H1 (cell line): Measurements from ENCODE around the gene SMIM1. TPM values are rescaled to one million over a fixed set of nuclear protein-coding genes. Genes with fewer than 3 reads are reported as not detected.

Source experiments
- polyA plus RNA-seq, 7 experiments: library from polyadenylated mRNA; depleted of rRNA in 3 of 7; stranded (reverse) in 5 of 7; unstranded in 2 of 7; fragments of >200 nt in 5 of 7; fragments of 200-250 nt in 2 of 7; gene quantifications; 1 replicate in 5 of 7; 2 replicates in 1 of 7; 4 replicates in 1 of 7; pipeline versions ENCODE4 v1.2.1 to v1.2.3, GENCODE V29; 2011 to 2013; ENCODE audit warnings: missing spikeins in 2 of 7, mixed read lengths in 2 of 7
- total RNA-seq: library from RNA; stranded (reverse); fragmentation: NEBNext Ultra II Directional; extraction: Animal tissue kit (Norgen Biotek cat#: 25700); gene quantifications from 2 replicates; pipeline ENCODE4 v1.2.1, GENCODE V29; 2021
- TF ChIP-seq, protein P1 (sequence below), 3 experiments: IDR thresholded peaks; 1 replicate in 2 of 3; 2 replicates in 1 of 3; pipeline versions ENCODE4 v1.5.1 to v1.6.1; 2011; ENCODE audit warnings: low read length in 3 of 3, mild to moderate bottlenecking in 3 of 3, inconsistent platforms in 2 of 3, low read depth in 1 of 3, moderate library complexity in 1 of 3; ENCODE audit not compliant: insufficient read depth in 1 of 3; ENCODE audit errors: control extremely low read depth in 1 of 3

Gene SMIM1
- total and polyA plus RNA-seq, 2 of the 8 experiments (the other 6 are each of a cell fraction or from before 2014, with no cell fraction given), result 7.7 to 9.7 TPM

DNA sequence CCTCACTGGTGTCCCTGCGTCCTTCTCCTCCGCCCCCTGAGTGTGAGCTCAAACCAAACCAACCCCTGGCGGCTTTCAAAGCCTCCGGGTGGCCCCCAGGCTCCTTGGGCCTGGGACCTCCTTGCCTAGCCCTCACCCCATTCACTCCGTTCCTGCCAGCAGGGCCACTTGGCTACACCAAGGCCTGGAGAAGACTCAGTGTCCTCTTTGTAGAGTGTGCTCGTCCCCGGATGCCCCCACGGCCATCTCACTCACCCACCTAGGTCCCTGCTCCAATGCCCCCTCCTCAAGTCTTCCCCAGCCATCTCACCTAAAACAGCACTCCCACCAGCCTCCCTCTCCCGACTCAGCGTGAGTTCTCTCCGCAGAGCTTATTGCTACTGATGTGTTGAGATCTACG is 27.5 kb upstream of the SMIM1 start (continued):
- TF ChIP-seq, protein P1, sequence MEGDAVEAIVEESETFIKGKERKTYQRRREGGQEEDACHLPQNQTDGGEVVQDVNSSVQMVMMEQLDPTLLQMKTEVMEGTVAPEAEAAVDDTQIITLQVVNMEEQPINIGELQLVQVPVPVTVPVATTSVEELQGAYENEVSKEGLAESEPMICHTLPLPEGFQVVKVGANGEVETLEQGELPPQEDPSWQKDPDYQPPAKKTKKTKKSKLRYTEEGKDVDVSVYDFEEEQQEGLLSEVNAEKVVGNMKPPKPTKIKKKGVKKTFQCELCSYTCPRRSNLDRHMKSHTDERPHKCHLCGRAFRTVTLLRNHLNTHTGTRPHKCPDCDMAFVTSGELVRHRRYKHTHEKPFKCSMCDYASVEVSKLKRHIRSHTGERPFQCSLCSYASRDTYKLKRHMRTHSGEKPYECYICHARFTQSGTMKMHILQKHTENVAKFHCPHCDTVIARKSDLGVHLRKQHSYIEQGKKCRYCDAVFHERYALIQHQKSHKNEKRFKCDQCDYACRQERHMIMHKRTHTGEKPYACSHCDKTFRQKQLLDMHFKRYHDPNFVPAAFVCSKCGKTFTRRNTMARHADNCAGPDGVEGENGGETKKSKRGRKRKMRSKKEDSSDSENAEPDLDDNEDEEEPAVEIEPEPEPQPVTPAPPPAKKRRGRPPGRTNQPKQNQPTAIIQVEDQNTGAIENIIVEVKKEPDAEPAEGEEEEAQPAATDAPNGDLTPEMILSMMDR (IDR thresholded peaks at IDR 0.05; ENCODE audit: control extremely low read depth in 1 of 3, insufficient read depth in 1 of 3, low read depth in 1 of 3, low read length in 3 of 3), result no peak
- TF ChIP-seq, all 59 proteins: peak for 0
